ENCODE measurements around the gene TIMP4. TPM values are rescaled to one million over a fixed set of nuclear protein-coding genes. Genes with fewer than 3 reads are reported as not detected.

Gene TIMP4
- total RNA-seq, 2 experiments from 2014 or later = not detected

GRCh38 chr3:12182687-12183441, 24.2 kb upstream of the TIMP4 start:
- no peak overlapping the region for H3K4me3 Mint-ChIP-seq
- ATAC-seq = no peak
- H3K27me3 Mint-ChIP-seq (ENCODE audit: low read depth) = no peaks in the 10 kb centered on the region
- CTCF ChIA-PET = interaction anchor here (1.8 kb wide), 1 partner anchor 12 kb away, joined by 7 read pairs; no protein-coding TSS in a partner anchor
- DNase-seq = no peak
- no peak overlapping the region for H3K27ac Mint-ChIP-seq
- H3K4me1 Mint-ChIP-seq (ENCODE audit: low read depth) = peaks cover 20% of the 10 kb centered on the region
- no peaks in the 10 kb centered on the region for H3K9me3 Mint-ChIP-seq (ENCODE audit: insufficient read depth)
- POLR2A ChIA-PET = no interaction called here
- H3K36me3 Mint-ChIP-seq (ENCODE audit: low read depth) = no peaks in the 10 kb centered on the region

DNA sequence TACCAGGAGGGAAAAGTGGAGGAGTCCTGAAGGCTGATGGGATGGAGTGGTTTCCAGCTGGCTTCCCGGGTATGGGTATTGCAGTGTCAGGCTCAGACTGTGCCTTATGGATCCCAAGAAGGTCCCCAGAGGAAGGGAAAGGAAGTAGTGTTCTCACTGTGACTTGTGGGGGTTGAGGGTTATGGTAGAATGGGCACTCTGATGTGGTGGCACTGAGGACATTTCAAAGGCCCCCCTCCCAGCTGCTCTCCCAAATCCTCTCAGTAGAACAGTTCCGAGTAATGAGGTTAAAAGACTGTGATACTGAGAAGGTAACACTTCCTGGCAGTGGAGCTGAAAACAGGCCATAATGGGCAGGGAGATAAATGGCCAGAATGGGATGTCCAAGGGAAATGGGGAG, 23.1 kb upstream of the TIMP4 start:
- H3K27me3 Mint-ChIP-seq (ENCODE audit: low read depth) = no peaks in the 10 kb centered on the region
- DNase-seq = no peak
- POLR2A ChIA-PET = no interaction called here
- H3K27ac Mint-ChIP-seq = no peak overlapping the region
- no peaks in the 10 kb centered on the region for H3K9me3 Mint-ChIP-seq (ENCODE audit: insufficient read depth)
- H3K4me3 Mint-ChIP-seq = no peak overlapping the region
- no peaks in the 10 kb centered on the region for H3K36me3 Mint-ChIP-seq (ENCODE audit: low read depth)
- CTCF ChIA-PET = no interaction called here
- no peak for ATAC-seq
- H3K4me1 Mint-ChIP-seq (ENCODE audit: low read depth) = peaks cover 11% of the 10 kb centered on the region

GRCh38 chr3:12181301-12181700, 22.6 kb upstream of the TIMP4 start:
- no peak for ATAC-seq

GRCh38 chr3:12180631-12181030, 21.9 kb upstream of the TIMP4 start:
- no peaks in the 10 kb centered on the region for H3K36me3 Mint-ChIP-seq (ENCODE audit: low read depth)
- CTCF ChIA-PET = interaction anchor here (1.0 to 1.9 kb wide), 3 partner anchors 14 to 45 kb away, joined by 3 to 5 read pairs (median 4); no protein-coding TSS in a partner anchor
- no peak overlapping the region for H3K27ac Mint-ChIP-seq
- POLR2A ChIA-PET = no interaction called here
- no peaks in the 10 kb centered on the region for H3K27me3 Mint-ChIP-seq (ENCODE audit: low read depth)
- DNase-seq (no peak), ATAC-seq (no peak)
- H3K4me1 Mint-ChIP-seq (ENCODE audit: low read depth) = peaks cover 11% of the 10 kb centered on the region
- no peaks in the 10 kb centered on the region for H3K9me3 Mint-ChIP-seq (ENCODE audit: insufficient read depth)
- no peak overlapping the region for H3K4me3 Mint-ChIP-seq

More at GRCh38 chr3:12181301-12181700, 22.6 kb upstream of the TIMP4 start:
- Mint-ChIP-seq H3K36me3 (ENCODE audit: low read depth) (no peaks in the 10 kb centered on the region), H3K27ac (no peak overlapping the region), H3K9me3 (ENCODE audit: insufficient read depth) (no peaks in the 10 kb centered on the region), H3K27me3 (ENCODE audit: low read depth) (no peaks in the 10 kb centered on the region), H3K4me1 (ENCODE audit: low read depth) (peaks cover 11% of the 10 kb centered on the region), H3K4me3 (no peak overlapping the region)
- ChIA-PET POLR2A (no interaction called here), CTCF (interaction anchor here (1.2 to 1.9 kb wide), 2 partner anchors 13 to 46 kb away, joined by 4 to 5 read pairs; no protein-coding TSS in a partner anchor)
- DNase-seq = no peak

- ChIA-PET POLR2A (no interaction called here), CTCF (interaction anchor here (1.0 to 1.9 kb wide), 3 partner anchors 14 to 45 kb away, joined by 3 to 5 read pairs (median 4); no protein-coding TSS in a partner anchor)
- H3K9me3 Mint-ChIP-seq (ENCODE audit: insufficient read depth) = no peaks in the 10 kb centered on the region
- H3K27me3 Mint-ChIP-seq (ENCODE audit: low read depth) = no peaks in the 10 kb centered on the region
- no peak overlapping the region for H3K27ac Mint-ChIP-seq
- ATAC-seq (no peak), DNase-seq (no peak)
- no peak overlapping the region for H3K4me3 Mint-ChIP-seq
- H3K36me3 Mint-ChIP-seq (ENCODE audit: low read depth) = no peaks in the 10 kb centered on the region
- H3K4me1 Mint-ChIP-seq (ENCODE audit: low read depth) = peaks cover 11% of the 10 kb centered on the region
These were observed 21.5 kb upstream of the TIMP4 start for GRCh38 chr3:12180218-12180617.

GRCh38 chr3:12179441-12179840, 20.7 kb upstream of the TIMP4 start:
- no peak overlapping the region for H3K27ac Mint-ChIP-seq
- POLR2A ChIA-PET = no interaction called here

GRCh38 chr3:12178091-12178820, 19.5 kb upstream of the TIMP4 start:
- Mint-ChIP-seq H3K9me3 (ENCODE audit: insufficient read depth) (peaks cover 2% of the 10 kb centered on the region), H3K36me3 (ENCODE audit: low read depth) (no peaks in the 10 kb centered on the region), H3K4me1 (ENCODE audit: low read depth) (peaks cover 11% of the 10 kb centered on the region), H3K4me3 (no peak overlapping the region), H3K27me3 (ENCODE audit: low read depth) (no peaks in the 10 kb centered on the region), H3K27ac (no peak overlapping the region)
- CTCF ChIA-PET = interaction anchor here (3.9 to 4.8 kb wide), 2 partner anchors 41 to 301 kb away, joined by 21 to 60 read pairs; no protein-coding TSS in a partner anchor
- POLR2A ChIA-PET = no interaction called here
- ATAC-seq (no peak), DNase-seq (no peak)

More at GRCh38 chr3:12179441-12179840, 20.7 kb upstream of the TIMP4 start:
- Mint-ChIP-seq H3K36me3 (ENCODE audit: low read depth) (no peaks in the 10 kb centered on the region), H3K4me3 (no peak overlapping the region), H3K9me3 (ENCODE audit: insufficient read depth) (no peaks in the 10 kb centered on the region), H3K27me3 (ENCODE audit: low read depth) (no peaks in the 10 kb centered on the region), H3K4me1 (ENCODE audit: low read depth) (peaks cover 11% of the 10 kb centered on the region)
- CTCF ChIA-PET = interaction anchor here (1.0 to 4.8 kb wide), 3 partner anchors 41 to 299 kb away, joined by 3 to 60 read pairs (median 21); no protein-coding TSS in a partner anchor
- no peak for DNase-seq
- no peak for ATAC-seq

GRCh38 chr3:12177126-12177525, 18.4 kb upstream of the TIMP4 start:
- Mint-ChIP-seq H3K27ac (no peak overlapping the region), H3K36me3 (ENCODE audit: low read depth) (no peaks in the 10 kb centered on the region), H3K4me1 (ENCODE audit: low read depth) (peaks cover 9% of the 10 kb centered on the region), H3K9me3 (ENCODE audit: insufficient read depth) (peaks cover 8% of the 10 kb centered on the region), H3K4me3 (no peak overlapping the region), H3K27me3 (ENCODE audit: low read depth) (no peaks in the 10 kb centered on the region)
- ATAC-seq = no peak
- CTCF ChIA-PET = interaction anchor here (1.2 to 4.8 kb wide), 5 partner anchors 11 to 302 kb away, joined by 3 to 60 read pairs (median 11); no protein-coding TSS in a partner anchor
- POLR2A ChIA-PET = no interaction called here
- no peak for DNase-seq

- Mint-ChIP-seq H3K27ac (no peak overlapping the region), H3K9me3 (ENCODE audit: insufficient read depth) (peaks cover 17% of the 10 kb centered on the region), H3K27me3 (ENCODE audit: low read depth) (no peaks in the 10 kb centered on the region), H3K4me3 (no peak overlapping the region), H3K36me3 (ENCODE audit: low read depth) (no peaks in the 10 kb centered on the region), H3K4me1 (ENCODE audit: low read depth) (peaks cover 2% of the 10 kb centered on the region)
- peak; percentile 64 for ATAC-seq
- CTCF ChIA-PET = interaction anchor here (0.6 to 4.8 kb wide), 14 partner anchors 9 to 303 kb away, joined by 3 to 60 read pairs (median 3); no protein-coding TSS in a partner anchor
- DNase-seq = peak; percentile 28
- POLR2A ChIA-PET = interaction anchor here (0.6 kb wide), 1 partner anchor 9 kb away, joined by 3 read pairs; no protein-coding TSS in a partner anchor
These were observed 17.2 kb upstream of the TIMP4 start for GRCh38 chr3:12175844-12176453.

- ATAC-seq (no peak), DNase-seq (no peak)
- ChIA-PET CTCF (interaction anchor here (0.7 to 4.8 kb wide), 7 partner anchors 13 to 304 kb away, joined by 3 to 60 read pairs (median 3); no protein-coding TSS in a partner anchor), POLR2A (interaction anchor here (0.6 kb wide), 1 partner anchor 10 kb away, joined by 3 read pairs; no protein-coding TSS in a partner anchor)
- Mint-ChIP-seq H3K4me1 (ENCODE audit: low read depth) (peaks cover 2% of the 10 kb centered on the region), H3K27me3 (ENCODE audit: low read depth) (no peaks in the 10 kb centered on the region), H3K36me3 (ENCODE audit: low read depth) (no peaks in the 10 kb centered on the region), H3K4me3 (no peak overlapping the region), H3K27ac (no peak overlapping the region), H3K9me3 (ENCODE audit: insufficient read depth) (peaks cover 19% of the 10 kb centered on the region)
These were observed 16.5 kb upstream of the TIMP4 start for GRCh38 chr3:12175137-12175593.

DNA sequence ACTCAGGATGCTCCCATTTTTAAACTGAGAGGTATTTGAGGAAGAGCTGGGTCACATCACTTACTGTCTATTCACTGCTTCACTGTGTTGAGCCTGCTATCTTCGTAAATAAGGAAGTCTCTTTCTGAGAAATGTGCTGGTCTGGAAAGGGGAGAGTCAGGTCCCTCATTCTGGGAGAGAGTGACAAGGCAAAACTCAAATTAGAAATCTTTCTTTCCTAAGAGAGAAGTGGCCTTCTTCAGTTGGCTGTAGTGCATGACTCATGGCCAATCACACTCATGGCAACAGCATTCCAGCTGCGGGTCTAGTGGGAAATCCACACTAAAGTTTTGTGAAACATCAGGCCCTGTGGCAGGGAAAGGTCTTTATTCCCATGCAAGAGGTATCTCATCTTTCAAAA, 11.5 kb upstream of the TIMP4 start:
- Mint-ChIP-seq H3K4me3 (no peak overlapping the region), H3K27ac (no peak overlapping the region), H3K27me3 (ENCODE audit: low read depth) (peaks cover 12% of the 10 kb centered on the region), H3K9me3 (ENCODE audit: insufficient read depth) (peaks cover 19% of the 10 kb centered on the region), H3K4me1 (ENCODE audit: low read depth) (no peaks in the 10 kb centered on the region), H3K36me3 (ENCODE audit: low read depth) (no peaks in the 10 kb centered on the region)
- ChIA-PET CTCF (no interaction called here), POLR2A (no interaction called here)
- no peak for ATAC-seq
- no peak for DNase-seq

Measured in activated CD8-positive, alpha-beta T cell treated with anti-CD3 and anti-CD28 coated beads, Interleukin-2, amount 10 ng/mL, durations not matched to agents 7 days and 5 days (primary cell).